Naive thymus-derived CD8-positive, alpha-beta T cell (primary cell): ENCODE results near the gene SLCO2A1. TPM values are rescaled to one million over a fixed set of nuclear protein-coding genes. Genes with fewer than 3 reads are reported as not detected.
A peak's percentile ranks its signal among the peaks of the same experiment; 100 is the strongest.

Experiments
- ATAC-seq, 2 donors: fragments of 150-1000 bp; cut with Tn5 transposase in 1 of 2; sonication (Bioruptor Pico), chemical (Tn5 transposase) in 1 of 2; 1 replicate in 1 of 2; 2 replicates in 1 of 2; pipeline ENCODE4 v1.10.0; 2021; ENCODE audit warnings: mild to moderate bottlenecking in 2 of 2, moderate library complexity in 2 of 2
- POLR2A ChIA-PET: fragments of 350-600 bp; sonication (Branson Sonifier 250); formaldehyde crosslinking; loops from one replicate; lab custom pipeline; 2021; ENCODE audit warnings: antibody characterized with exemption; lab: Charles Lee
- DNase-seq, 10 donors: peaks; one replicate each; pipeline versions ENCODE4 v3.0.0 to v3.0.0-alpha.2; 2020 to 2022
- H3K27ac Mint-ChIP-seq, 10 donors: one replicate each; pipeline ENCODE4 v1.8.0; 2020 to 2022; ENCODE audit warnings: mild to moderate bottlenecking in 10 of 10, mixed read lengths in 10 of 10, moderate library complexity in 4 of 10, inconsistent platforms in 1 of 10
- H3K27me3 Mint-ChIP-seq, 5 donors: one replicate each; pipeline ENCODE4 v1.8.0; 2021 to 2022; ENCODE audit warnings: mixed read lengths in 5 of 5
- H3K36me3 Mint-ChIP-seq, 3 donors: one replicate each; pipeline ENCODE4 v1.8.0; 2020 to 2022; ENCODE audit warnings: mixed read lengths in 3 of 3, mild to moderate bottlenecking in 2 of 3, inconsistent platforms in 1 of 3
- H3K4me1 Mint-ChIP-seq, 4 donors: one replicate each; pipeline ENCODE4 v1.8.0; 2021 to 2022; ENCODE audit warnings: mixed read lengths in 4 of 4
- H3K4me3 Mint-ChIP-seq, 10 donors: one replicate each; pipeline ENCODE4 v1.8.0; 2020 to 2022; ENCODE audit warnings: mild to moderate bottlenecking in 10 of 10, mixed read lengths in 10 of 10, moderate library complexity in 6 of 10, inconsistent platforms in 1 of 10
- H3K9me3 Mint-ChIP-seq, 9 donors: one replicate each; pipeline ENCODE4 v1.8.0; 2020 to 2022; ENCODE audit warnings: mixed read lengths in 9 of 9, mild to moderate bottlenecking in 3 of 9, inconsistent platforms in 1 of 9, moderate library complexity in 1 of 9
- polyA plus RNA-seq, 3 donors: library from polyadenylated mRNA; unstranded; fragments of 300-500 nt; fragmentation: Illumina TruSeq; gene quantifications; one replicate each; pipeline ENCODE4 v1.2.3, GENCODE V29; 2021
- total RNA-seq, 8 experiments: library from RNA in 2 of 8; stranded (reverse) in 2 of 8; gene quantifications; one replicate each; pipeline ENCODE4 v1.2.3 and lab custom pipeline; 2021 to 2026

The SLCO2A1 gene
- total and polyA plus RNA-seq, 5 experiments from 2014 or later = not detected

DNA sequence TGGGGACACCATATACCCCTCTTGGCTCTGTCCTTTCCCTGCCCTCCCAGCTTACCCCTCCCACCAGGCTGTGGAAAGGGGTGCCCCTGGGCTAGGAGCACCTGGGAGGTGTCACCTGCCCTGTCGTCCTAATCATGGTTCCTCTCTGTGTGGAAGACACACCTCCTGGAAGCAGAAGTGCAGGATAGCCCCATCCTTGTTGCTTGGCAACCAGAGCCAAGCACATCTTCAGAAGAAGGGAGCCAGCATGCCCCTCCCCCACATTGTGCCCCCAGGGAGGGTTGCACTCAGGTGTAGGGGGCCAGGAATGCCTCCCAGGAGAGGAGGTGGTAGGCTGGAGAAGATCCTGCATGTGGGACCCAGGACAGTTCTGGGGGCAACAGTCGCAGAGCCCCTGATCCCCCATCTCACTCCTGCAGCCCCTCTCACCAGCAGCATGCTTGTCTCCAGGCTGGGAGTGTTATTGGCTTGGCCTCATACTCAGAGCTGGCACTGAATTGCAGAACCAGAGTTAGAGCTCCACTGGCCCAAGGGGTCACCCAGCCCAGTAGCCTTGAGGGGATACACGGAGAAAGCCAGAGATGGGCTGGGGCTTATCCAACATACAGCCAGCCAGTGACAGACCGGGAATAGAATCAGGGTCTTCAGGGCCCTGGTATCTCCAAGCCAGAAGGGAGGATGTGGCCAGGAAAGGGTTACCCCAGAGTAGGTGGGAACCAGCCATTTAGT, 142.5 kb downstream of the SLCO2A1 start:
- no peak overlapping the region for H3K27ac Mint-ChIP-seq
- H3K36me3 Mint-ChIP-seq = no peaks in the 10 kb centered on the region
- peaks cover 5 to 51% (median 32%) of the 10 kb centered on the region in 5 donors for H3K27me3 Mint-ChIP-seq
- POLR2A ChIA-PET = no interaction called here
- peaks cover 0 to 14% (median 1%) of the 10 kb centered on the region in 4 donors for H3K4me1 Mint-ChIP-seq
- DNase-seq = no peak
- H3K4me3 Mint-ChIP-seq = no peak overlapping the region
- peaks cover 0 to 2% (median 0%) of the 10 kb centered on the region in 9 donors for H3K9me3 Mint-ChIP-seq
- ATAC-seq = no peak

DNA sequence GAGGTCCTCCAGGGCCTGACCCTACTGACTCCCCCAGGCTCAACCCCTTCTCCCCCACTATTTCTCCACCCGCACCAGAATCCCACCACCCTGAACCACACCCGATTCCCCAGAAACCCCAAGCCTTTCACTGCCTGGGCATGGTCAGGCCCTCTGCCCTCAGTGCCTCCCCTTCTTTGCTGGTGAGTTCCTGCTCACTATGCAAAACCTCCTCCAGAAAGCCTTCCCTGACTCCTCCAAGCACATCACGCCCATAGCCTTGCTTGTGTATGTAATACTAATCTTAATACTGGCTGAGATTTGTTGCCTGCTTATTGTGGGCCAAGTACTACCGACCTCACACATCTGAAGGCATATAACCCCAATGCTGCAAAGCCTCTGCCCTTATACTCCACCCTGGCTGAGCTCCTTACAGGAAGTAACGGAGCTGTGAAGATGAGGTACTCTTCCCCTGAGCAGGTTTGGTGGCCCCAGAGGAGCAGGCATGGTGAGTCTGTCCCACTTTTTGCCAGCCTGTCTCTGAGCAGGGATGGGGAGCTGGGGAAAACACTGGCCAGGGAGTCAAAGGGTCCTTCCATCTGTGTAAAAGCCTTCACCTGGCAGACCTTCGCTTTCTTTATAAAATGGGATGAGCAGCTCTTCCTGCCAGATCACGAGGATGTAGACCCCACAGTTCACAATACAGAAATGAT, 143.5 kb downstream of the SLCO2A1 start:
- DNase-seq = no peak

DNA sequence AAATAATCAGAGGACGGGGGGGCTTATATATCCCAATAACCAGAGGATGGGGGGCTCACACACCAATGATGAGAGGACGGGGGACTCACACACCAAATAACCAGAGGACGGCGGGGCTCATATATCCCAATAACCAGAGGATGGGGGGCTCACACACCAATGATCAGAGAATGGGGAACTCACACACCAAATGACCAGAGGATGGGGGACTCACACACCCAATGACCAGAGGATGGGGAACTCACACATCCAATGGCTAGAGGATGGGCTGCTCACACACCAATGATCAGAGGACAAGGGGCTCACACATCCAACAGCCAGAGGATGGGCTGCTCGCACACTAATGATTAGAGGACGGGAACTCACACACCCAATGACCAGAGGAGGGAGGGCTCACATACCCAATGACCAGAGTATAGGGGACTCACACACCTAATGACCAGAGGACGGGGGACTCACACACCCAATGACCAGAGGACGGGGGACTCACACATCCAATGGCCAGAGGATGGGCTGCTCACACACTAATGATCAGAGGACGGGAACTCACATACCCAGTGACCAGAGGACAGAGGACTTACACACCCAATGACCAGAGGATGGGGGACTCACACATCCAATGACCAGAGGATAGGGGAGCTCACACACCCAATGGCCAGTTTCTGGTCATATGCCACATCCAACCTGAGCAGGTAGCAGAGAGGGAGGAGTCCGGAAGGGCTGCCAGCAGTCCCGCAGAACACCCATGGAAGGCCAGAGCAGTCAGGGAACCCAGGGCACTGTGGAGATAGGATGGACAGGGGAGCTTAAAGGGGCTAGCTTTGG, 144.6 kb downstream of the SLCO2A1 start:
- Mint-ChIP-seq H3K9me3 (peaks cover 0 to 6% (median 0%) of the 10 kb centered on the region in 9 donors), H3K27ac (no peak overlapping the region), H3K4me1 (peaks cover 0 to 22% (median 5%) of the 10 kb centered on the region in 4 donors), H3K4me3 (no peak overlapping the region), H3K36me3 (no peaks in the 10 kb centered on the region), H3K27me3 (peaks cover 0 to 32% (median 18%) of the 10 kb centered on the region in 5 donors)
- POLR2A ChIA-PET = no interaction called here
- DNase-seq (no peak), ATAC-seq (no peak)

More for the DNA sequence above, 143.5 kb downstream of the SLCO2A1 start:
- Mint-ChIP-seq H3K27me3 (peaks cover 1 to 40% (median 24%) of the 10 kb centered on the region in 5 donors), H3K36me3 (no peaks in the 10 kb centered on the region), H3K27ac (no peak overlapping the region), H3K4me1 (peaks cover 0 to 22% (median 5%) of the 10 kb centered on the region in 4 donors), H3K9me3 (peaks cover 0 to 6% (median 0%) of the 10 kb centered on the region in 9 donors), H3K4me3 (no peak overlapping the region)
- POLR2A ChIA-PET = no interaction called here
- no peak for ATAC-seq

DNA sequence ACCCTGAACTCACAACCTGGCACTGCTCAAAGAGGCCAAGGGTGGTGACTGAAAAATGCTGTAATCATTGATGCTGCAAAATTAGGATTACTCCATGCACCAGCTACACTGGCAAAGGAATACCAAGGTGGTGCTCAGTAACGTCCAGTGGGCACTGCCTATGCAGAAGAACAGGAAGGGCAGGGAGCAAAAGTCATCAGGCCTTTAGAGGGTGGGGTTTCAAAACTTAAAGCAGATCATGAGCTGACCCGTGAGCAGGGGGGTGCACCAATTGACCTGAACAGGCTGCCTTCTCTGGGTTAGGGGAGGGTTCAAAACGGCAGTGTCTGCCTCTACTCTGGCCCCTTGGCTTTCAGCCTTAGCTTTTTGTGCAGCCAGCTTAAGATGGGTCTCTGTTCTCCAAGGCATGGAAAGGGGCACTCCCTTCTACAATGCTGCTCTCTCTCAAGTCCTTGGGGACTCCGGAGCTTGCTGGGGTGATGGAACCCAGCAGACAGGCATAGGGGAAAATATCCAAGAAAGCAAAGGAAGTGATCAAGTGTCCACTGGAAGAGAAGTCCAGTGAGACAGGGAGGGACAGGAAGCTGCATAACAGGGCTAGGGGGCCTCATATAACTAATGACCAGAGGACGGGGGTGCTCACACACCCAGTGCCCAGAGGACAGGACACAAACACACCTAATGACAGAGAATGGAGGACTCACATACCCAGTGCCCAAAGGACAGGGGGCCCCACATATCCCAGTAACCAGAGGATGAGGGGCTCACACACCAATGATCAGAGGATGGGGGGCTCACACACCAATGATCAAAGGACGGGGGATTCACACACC, 145.5 kb downstream of the SLCO2A1 start:
- DNase-seq = no peak
- Mint-ChIP-seq H3K36me3 (no peaks in the 10 kb centered on the region), H3K4me3 (no peak overlapping the region), H3K27me3 (peaks cover 0 to 32% (median 18%) of the 10 kb centered on the region in 5 donors), H3K27ac (peak overlapping the region in 1 of 10 donors; percentile 37), H3K4me1 (peaks cover 0 to 22% (median 5%) of the 10 kb centered on the region in 4 donors), H3K9me3 (peaks cover 0 to 9% (median 0%) of the 10 kb centered on the region in 9 donors)
- POLR2A ChIA-PET = no interaction called here
- ATAC-seq = no peak

DNA sequence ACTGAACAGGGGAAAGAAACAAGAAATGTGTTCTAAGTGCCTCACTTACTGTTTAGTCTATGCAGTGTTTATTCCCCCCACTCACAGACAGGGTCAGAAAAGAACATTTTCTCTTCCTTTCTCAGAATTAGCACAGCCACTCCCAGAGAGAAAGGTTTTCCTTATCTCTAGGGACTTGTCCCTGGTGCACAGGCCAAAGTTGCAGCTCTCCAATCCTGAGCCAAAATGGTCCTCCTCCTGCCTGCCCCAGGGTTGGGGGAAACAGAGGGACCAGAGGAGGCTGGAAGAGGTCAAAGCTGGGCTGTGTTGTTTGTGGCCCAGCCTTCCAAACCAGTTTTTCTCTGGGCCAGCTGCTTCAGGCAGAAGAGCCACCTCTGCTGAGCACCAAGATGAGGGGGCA, 146.1 kb downstream of the SLCO2A1 start:
- H3K9me3 Mint-ChIP-seq = peaks cover under 1 to 15% (median 4%) of the 10 kb centered on the region in 9 donors
- H3K27me3 Mint-ChIP-seq = peaks cover 0 to 32% (median 18%) of the 10 kb centered on the region in 5 donors
- no peak overlapping the region for H3K4me3 Mint-ChIP-seq
- POLR2A ChIA-PET = no interaction called here
- DNase-seq = no peak
- ATAC-seq = no peak
- peaks cover 0 to 5% (median 0%) of the 10 kb centered on the region in 3 donors for H3K36me3 Mint-ChIP-seq
- H3K27ac Mint-ChIP-seq = no peak overlapping the region
- peaks cover 0 to 22% (median 5%) of the 10 kb centered on the region in 4 donors for H3K4me1 Mint-ChIP-seq

DNA sequence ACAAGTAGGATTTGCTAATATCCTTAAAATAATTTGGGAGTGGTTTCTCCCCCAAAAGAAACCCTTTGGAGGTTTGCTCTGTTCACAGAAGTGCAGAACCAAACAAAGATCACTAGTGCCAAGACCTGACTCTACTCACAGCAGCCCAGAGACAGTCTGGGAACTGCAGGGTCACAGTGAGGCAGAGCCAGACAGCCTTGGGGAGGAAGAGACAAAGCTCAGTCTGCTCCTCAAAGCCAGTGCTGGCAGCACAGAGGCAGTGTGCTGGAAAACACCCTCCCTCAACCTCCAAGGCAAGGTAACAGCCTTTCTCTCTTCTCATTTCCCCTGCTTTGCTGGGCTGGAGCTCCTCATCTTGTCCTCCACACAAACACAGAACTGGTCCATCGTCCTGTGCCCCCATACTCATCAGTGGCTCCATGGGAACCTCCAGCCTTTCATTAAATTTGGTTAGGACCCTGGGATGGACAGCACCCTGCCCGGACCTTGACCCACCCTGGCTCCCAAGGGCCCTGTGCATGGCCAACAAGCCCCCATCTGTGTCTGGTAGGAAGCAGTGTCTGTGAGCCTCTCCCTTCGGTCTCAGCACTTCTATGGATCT, 146.6 kb downstream of the SLCO2A1 start:
- Mint-ChIP-seq H3K27me3 (peaks cover 0 to 32% (median 18%) of the 10 kb centered on the region in 5 donors), H3K27ac (peak overlapping the region in 1 of 10 donors; percentile 53), H3K36me3 (peaks cover 0 to 11% (median 0%) of the 10 kb centered on the region in 3 donors), H3K4me3 (no peak overlapping the region), H3K9me3 (peaks cover 3 to 21% (median 9%) of the 10 kb centered on the region in 9 donors), H3K4me1 (peaks cover 0 to 22% (median 5%) of the 10 kb centered on the region in 4 donors)
- POLR2A ChIA-PET = no interaction called here
- DNase-seq (no peak), ATAC-seq (no peak)

DNA sequence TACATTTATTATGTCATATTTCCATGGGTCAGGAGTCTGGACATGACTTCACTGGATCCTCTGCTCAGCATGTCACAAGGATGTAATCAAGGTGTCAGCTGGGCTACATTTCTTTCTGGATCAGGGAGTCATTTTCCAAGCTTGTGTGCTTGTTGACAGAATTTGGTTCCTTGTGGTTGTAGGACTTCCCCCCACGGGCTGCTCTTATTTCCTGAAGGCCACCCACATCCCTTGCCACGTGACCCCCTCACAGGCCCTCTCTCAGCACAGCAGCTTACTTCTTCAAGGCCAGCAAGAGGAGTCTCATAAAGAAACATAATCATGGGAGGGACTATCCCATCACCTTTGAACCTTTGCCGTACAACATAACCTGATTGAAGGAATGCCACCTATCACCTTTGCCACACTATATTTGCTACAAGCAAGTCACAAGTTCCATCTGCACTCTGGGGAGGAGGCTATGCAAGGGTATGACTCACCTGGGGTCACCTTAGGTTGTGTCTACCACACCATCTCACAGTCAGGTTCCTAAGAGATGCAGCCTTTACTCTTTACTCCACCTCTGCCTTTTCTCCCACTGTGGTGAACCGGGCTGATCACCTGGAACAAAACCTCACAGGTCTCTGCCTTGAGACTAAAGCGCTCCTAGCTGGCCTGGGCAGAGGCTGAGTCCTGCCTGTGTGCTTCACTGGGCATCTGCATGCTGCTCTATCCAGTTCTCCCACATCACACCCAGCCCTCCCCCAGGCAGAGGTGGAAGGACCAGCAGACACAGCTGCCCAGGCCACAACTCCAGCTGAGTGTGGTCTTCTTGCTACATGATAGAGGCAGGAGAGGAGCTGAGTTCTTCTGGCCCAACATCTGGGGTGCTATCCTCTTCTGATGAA, 147.5 kb downstream of the SLCO2A1 start:
- Mint-ChIP-seq H3K4me1 (peaks cover 0 to 22% (median 5%) of the 10 kb centered on the region in 4 donors), H3K27ac (peak overlapping the region in 1 of 10 donors; percentile 35), H3K27me3 (peaks cover 0 to 32% (median 18%) of the 10 kb centered on the region in 5 donors), H3K4me3 (no peak overlapping the region), H3K36me3 (peaks cover 0 to 11% (median 0%) of the 10 kb centered on the region in 3 donors), H3K9me3 (peaks cover 3 to 25% (median 15%) of the 10 kb centered on the region in 9 donors)
- DNase-seq (no peak), ATAC-seq (no peak)
- POLR2A ChIA-PET = no interaction called here

DNA sequence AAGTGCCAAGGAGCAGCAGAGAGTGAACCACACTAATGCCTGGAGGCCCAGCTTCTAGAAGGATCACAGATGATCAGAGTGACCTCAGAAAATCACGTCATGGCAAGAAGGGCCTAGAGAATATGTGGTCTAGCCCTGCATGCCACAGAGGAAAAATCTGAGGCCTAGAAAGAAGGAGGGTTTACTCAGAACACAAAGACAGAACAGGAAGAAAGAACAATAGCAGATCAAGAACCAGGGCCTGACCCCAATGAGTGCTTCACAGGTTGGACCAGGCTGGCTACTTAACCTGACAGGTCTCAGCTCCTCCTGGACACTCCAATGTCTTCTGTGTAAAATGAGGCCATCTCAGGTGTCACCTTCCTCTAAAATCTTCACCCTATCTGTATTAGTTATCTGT, 148.2 kb downstream of the SLCO2A1 start:
- Mint-ChIP-seq H3K4me3 (no peak overlapping the region), H3K9me3 (peaks cover 8 to 31% (median 18%) of the 10 kb centered on the region in 9 donors), H3K36me3 (peaks cover 0 to 17% (median 0%) of the 10 kb centered on the region in 3 donors), H3K4me1 (peaks cover 0 to 22% (median 5%) of the 10 kb centered on the region in 4 donors), H3K27ac (no peak overlapping the region), H3K27me3 (peaks cover 0 to 31% (median 18%) of the 10 kb centered on the region in 5 donors)
- POLR2A ChIA-PET = no interaction called here
- DNase-seq (no peak), ATAC-seq (no peak)

DNA sequence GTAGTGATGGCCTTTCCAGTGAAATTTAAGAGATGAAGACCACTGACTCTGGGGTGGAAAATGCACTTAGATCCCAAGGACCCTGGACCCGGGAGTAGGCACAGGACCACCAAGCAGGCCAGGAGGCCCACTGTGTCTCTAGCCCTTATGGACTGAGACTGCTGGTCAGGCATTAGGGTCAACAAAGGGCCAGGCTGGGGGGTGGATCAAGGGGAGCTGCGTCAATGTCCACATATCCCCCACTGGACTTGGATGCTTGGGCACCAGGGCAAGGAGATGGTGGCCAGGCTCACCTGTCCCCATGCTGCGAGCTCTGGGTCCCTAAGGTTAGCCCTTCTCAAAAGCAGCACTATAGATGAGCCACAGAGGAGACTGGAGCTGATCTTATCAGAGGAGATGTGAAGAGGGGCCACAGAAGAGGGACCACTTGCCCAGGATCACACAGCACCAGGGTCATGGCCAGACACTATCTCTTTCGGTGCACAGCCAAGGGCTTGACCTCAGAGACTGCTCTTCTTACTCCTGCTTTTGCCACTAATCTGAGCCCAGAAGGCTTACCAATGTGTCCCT, 148.8 kb downstream of the SLCO2A1 start:
- peak overlapping the region in 1 of 10 donors; percentile 55 for H3K27ac Mint-ChIP-seq
- peaks cover 8 to 36% (median 18%) of the 10 kb centered on the region in 9 donors for H3K9me3 Mint-ChIP-seq
- H3K4me1 Mint-ChIP-seq = peaks cover 0 to 22% (median 5%) of the 10 kb centered on the region in 4 donors
- no peak overlapping the region for H3K4me3 Mint-ChIP-seq
- ATAC-seq (no peak), DNase-seq (no peak)
- peaks cover 0 to 25% (median 17%) of the 10 kb centered on the region in 5 donors for H3K27me3 Mint-ChIP-seq
- POLR2A ChIA-PET = no interaction called here
- H3K36me3 Mint-ChIP-seq = peaks cover 0 to 17% (median 0%) of the 10 kb centered on the region in 3 donors

DNA sequence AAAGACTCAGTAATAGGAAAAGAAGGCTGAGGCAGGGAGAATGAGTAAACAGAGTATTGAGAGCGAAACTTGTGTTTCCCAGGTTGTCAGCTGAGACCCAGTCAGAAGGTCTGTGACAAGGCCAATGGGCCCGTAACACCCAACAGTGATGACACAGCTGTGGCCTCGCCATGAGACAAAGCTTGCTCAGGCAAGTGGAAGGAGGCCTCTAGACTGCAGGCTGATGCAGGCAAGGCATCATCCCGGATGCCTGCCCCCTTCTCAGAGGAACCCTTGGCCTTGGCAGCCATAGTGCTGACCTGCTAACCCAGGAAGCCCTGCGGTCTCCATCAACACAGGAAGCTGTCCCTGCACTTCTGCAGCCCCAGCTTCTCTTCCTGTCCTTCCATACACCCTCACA, 149.4 kb downstream of the SLCO2A1 start:
- H3K4me3 Mint-ChIP-seq = no peak overlapping the region
- H3K36me3 Mint-ChIP-seq = peaks cover 0 to 17% (median 0%) of the 10 kb centered on the region in 3 donors
- POLR2A ChIA-PET = no interaction called here
- H3K9me3 Mint-ChIP-seq = peaks cover 8 to 36% (median 18%) of the 10 kb centered on the region in 9 donors
- DNase-seq (no peak), ATAC-seq (no peak)
- peaks cover 0 to 22% (median 5%) of the 10 kb centered on the region in 4 donors for H3K4me1 Mint-ChIP-seq
- H3K27ac Mint-ChIP-seq = peak overlapping the region in 2 of 10 donors; percentile 39 to 55
- H3K27me3 Mint-ChIP-seq = peaks cover 0 to 19% (median 13%) of the 10 kb centered on the region in 5 donors
